A673 (cell line): ENCODE results near the gene TAS1R1. TPM values are rescaled to one million over a fixed set of nuclear protein-coding genes. Genes with fewer than 3 reads are reported as not detected.

ENCODE experiments used
- BruUV-seq: library from RNA; stranded (reverse); fragments of 400-500 nt; replicated peaks from 2 replicates; lab custom pipeline; 2021; lab: Mats Ljungman, UMichigan
- CTCF ChIA-PET: fragments of 300-600 bp; sonication (Branson Sonifier 250); formaldehyde crosslinking; loops from one replicate; lab custom pipeline; 2022; ENCODE audit warnings: antibody characterized with exemption; lab: Charles Lee
- POLR2A ChIA-PET: fragments of 300-600 bp; sonication (Branson Sonifier 250); formaldehyde crosslinking; loops from one replicate; lab custom pipeline; 2022; ENCODE audit warnings: antibody characterized with exemption; ENCODE audit not compliant: low non-redundant PET; lab: Charles Lee
- DNase-seq: peaks from one replicate; pipeline ENCODE4 v3.0.0-alpha.2; 2015; ENCODE audit warnings: low spot score
- H3K27ac ChIP-seq: fragments of 200-600 bp; sonication (generic); 2 replicates; pipeline ENCODE4 v1.5.1; 2016; ENCODE audit warnings: mixed run types, low read depth, mild to moderate bottlenecking, mixed read lengths, antibody characterized with exemption, low read length; ENCODE audit not compliant: poor library complexity, severe bottlenecking
- H3K27me3 ChIP-seq: fragments of 200-600 bp; sonication (generic); replicated peaks from 2 replicates; pipeline ENCODE4 v1.6.1; 2017; ENCODE audit warnings: mixed run types, low read depth, mild to moderate bottlenecking, mixed read lengths, antibody characterized with exemption, low read length; ENCODE audit not compliant: insufficient read depth, poor library complexity
- H3K36me3 ChIP-seq: fragments of 200-600 bp; sonication (generic); 2 replicates; pipeline ENCODE4 v1.6.1; 2016; ENCODE audit warnings: mixed run types, mild to moderate bottlenecking, mixed read lengths, antibody characterized with exemption, low read length; ENCODE audit not compliant: insufficient read depth, poor library complexity, severe bottlenecking
- H3K4me1 ChIP-seq: fragments of 200-600 bp; sonication (generic); 2 replicates; pipeline ENCODE4 v1.6.1; 2017; ENCODE audit warnings: mixed run types, mild to moderate bottlenecking, mixed read lengths, antibody characterized with exemption, low read length; ENCODE audit not compliant: insufficient read depth, poor library complexity, severe bottlenecking
- H3K4me3 ChIP-seq: fragments of 200-600 bp; sonication (generic); 2 replicates; pipeline ENCODE4 v1.5.1; 2016; ENCODE audit warnings: low read depth, mixed run types, mild to moderate bottlenecking, mixed read lengths, low read length; ENCODE audit not compliant: poor library complexity, severe bottlenecking
- H3K9me3 ChIP-seq: fragments of 200-600 bp; sonication (generic); 2 replicates; pipeline ENCODE4 v1.6.1; 2016; ENCODE audit warnings: mixed run types, low read depth, mild to moderate bottlenecking, mixed read lengths, antibody characterized with exemption, low read length; ENCODE audit not compliant: poor library complexity, severe bottlenecking
- EZH2 ChIP-seq: fragments of 200-600 bp; sonication (generic); IDR thresholded peaks from 2 replicates; pipeline ENCODE4 v1.6.1; 2017; ENCODE audit warnings: borderline replicate concordance, low read depth, mild to moderate bottlenecking, mixed read lengths, antibody characterized with exemption, low read length; ENCODE audit not compliant: poor library complexity, severe bottlenecking
- intact Hi-C: fragments of 100-400 bp; cut with micrococcal nuclease; formaldehyde crosslinking; loops from one replicate; pipeline ENCODE4 v1.10.0; 2022; ENCODE audit not compliant: unreplicated experiment
- total RNA-seq: library from RNA; stranded (reverse); gene quantifications from 2 replicates; pipeline ENCODE4 v1.2.3, GENCODE V29; 2021
- TF ChIP-seq, protein P1 (sequence below): fragments of 300-800, 200-600 bp; sonication (generic); conservative IDR thresholded peaks from 2 replicates; pipeline ENCODE4 v1.5.1; 2017; ENCODE audit warnings: low read depth, mild to moderate bottlenecking, antibody characterized with exemption, low read length, moderate library complexity, mixed read lengths

The TAS1R1 gene
- total RNA-seq, 1 experiment from 2014 or later = not detected

DNA sequence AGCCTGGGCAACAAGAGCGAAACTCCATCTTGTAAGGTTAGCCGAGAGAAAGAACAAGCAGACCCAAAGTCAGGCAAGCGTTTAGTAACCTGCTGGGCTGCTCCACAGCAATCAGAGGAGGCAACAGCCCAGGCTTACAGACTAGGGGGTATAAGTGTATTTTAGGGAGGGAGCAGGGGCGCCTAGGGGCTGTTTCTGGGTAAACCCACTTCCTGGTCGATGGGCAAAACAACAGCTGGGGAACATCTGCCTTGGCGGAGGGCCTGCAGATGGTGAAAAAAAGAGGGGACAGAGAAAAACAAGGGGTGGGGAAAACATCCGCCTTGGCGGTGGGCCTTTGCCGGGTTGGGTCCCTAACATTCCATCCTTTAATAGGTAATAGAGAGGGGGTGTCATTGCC lies 5.2 kb downstream of the TAS1R1 start:
- no TSS peak for BruUV-seq
- Histone ChIP-seq H3K9me3 (no peaks in the 10 kb centered on the region), H3K4me1 (no peaks in the 10 kb centered on the region), H3K4me3 (no peak overlapping the region), H3K36me3 (no peaks in the 10 kb centered on the region), H3K27ac (no peak overlapping the region), H3K27me3 (peaks cover 23% of the 10 kb centered on the region)
- ChIA-PET CTCF (no interaction called here), POLR2A (no interaction called here)
- intact Hi-C loops = no loop called here
- no peak for TF ChIP-seq EZH2
- TF ChIP-seq, protein P1, sequence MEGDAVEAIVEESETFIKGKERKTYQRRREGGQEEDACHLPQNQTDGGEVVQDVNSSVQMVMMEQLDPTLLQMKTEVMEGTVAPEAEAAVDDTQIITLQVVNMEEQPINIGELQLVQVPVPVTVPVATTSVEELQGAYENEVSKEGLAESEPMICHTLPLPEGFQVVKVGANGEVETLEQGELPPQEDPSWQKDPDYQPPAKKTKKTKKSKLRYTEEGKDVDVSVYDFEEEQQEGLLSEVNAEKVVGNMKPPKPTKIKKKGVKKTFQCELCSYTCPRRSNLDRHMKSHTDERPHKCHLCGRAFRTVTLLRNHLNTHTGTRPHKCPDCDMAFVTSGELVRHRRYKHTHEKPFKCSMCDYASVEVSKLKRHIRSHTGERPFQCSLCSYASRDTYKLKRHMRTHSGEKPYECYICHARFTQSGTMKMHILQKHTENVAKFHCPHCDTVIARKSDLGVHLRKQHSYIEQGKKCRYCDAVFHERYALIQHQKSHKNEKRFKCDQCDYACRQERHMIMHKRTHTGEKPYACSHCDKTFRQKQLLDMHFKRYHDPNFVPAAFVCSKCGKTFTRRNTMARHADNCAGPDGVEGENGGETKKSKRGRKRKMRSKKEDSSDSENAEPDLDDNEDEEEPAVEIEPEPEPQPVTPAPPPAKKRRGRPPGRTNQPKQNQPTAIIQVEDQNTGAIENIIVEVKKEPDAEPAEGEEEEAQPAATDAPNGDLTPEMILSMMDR = no peak
- DNase-seq = no peak

DNA sequence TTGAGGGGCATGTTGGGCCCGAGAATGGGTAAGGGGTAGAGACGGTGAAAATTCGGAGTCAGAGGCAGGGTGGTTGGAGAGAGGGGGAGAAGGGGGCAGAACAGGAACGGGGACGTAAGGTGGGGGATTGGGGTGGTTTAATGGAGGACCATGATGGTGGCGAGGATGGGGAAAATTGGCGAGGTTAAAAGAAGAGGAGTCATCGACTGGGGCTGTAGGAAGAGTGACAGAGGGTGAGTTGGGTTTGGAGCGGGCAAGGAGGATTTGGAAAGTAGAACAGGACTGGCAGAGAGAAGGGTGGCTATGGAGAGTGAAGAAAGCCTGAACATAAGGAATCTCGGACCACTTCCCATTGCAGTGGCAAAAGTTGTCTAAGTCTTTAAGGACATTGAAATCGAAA lies 13.9 kb downstream of the TAS1R1 start:
- H3K27ac ChIP-seq = no peak overlapping the region
- BruUV-seq = no TSS peak
- no peak overlapping the region for H3K4me3 ChIP-seq
- no peaks in the 10 kb centered on the region for H3K4me1 ChIP-seq
- ChIA-PET CTCF (no interaction called here), POLR2A (no interaction called here)
- intact Hi-C loops = no loop called here
- H3K9me3 ChIP-seq = no peaks in the 10 kb centered on the region
- H3K27me3 ChIP-seq = peaks cover 17% of the 10 kb centered on the region
- H3K36me3 ChIP-seq = no peaks in the 10 kb centered on the region
- no peak for DNase-seq
- no peak for TF ChIP-seq EZH2

DNA sequence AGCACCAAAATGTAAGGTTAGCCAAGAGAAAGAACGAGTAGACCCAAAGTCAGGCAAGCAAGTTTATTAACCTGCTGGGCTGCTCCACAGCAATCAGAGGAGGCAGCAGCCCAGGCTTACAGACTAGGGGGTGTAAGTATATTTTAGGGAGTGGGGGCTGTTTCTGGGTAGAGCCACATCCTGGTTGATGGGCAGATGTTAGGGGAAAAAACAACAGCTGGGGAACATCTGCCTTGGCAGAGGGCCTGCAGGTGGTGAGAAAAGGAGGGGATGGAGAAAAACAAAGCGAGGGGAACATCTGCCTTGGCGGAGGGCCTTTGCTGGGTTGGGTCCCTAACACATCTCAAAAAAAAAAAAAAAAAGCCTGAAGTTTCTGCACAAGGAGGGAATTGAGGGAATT lies 15.0 kb downstream of the TAS1R1 start:
- ChIA-PET CTCF (no interaction called here), POLR2A (no interaction called here)
- H3K27ac ChIP-seq = no peak overlapping the region
- BruUV-seq = no TSS peak
- no peak overlapping the region for H3K4me3 ChIP-seq
- TF ChIP-seq, protein P1 = no peak
- TF ChIP-seq EZH2 = no peak
- no peak for DNase-seq
- no peaks in the 10 kb centered on the region for H3K9me3 ChIP-seq
- H3K36me3 ChIP-seq = no peaks in the 10 kb centered on the region
- H3K27me3 ChIP-seq = peaks cover 8% of the 10 kb centered on the region
- intact Hi-C loops = no loop called here
- H3K4me1 ChIP-seq = no peaks in the 10 kb centered on the region

DNA sequence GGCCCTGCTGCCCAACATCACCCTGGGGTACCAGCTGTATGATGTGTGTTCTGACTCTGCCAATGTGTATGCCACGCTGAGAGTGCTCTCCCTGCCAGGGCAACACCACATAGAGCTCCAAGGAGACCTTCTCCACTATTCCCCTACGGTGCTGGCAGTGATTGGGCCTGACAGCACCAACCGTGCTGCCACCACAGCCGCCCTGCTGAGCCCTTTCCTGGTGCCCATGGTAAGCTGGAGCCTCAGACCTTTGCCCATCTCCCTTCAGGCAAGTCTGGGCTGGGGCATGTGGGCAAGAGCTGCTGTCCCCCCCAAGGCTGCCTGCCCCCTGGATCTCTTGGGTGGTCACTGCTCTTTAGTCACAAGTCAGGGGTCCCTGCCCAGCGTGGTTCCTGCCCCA lies 15.9 kb downstream of the TAS1R1 start:
- no peaks in the 10 kb centered on the region for H3K9me3 ChIP-seq
- intact Hi-C loops = no loop called here
- H3K4me1 ChIP-seq = no peaks in the 10 kb centered on the region
- ChIA-PET CTCF (no interaction called here), POLR2A (no interaction called here)
- H3K4me3 ChIP-seq = no peak overlapping the region
- DNase-seq = no peak
- no TSS peak for BruUV-seq
- no peaks in the 10 kb centered on the region for H3K36me3 ChIP-seq
- H3K27ac ChIP-seq = no peak overlapping the region
- H3K27me3 ChIP-seq = peaks cover 2% of the 10 kb centered on the region
- TF ChIP-seq, protein P1 = no peak
- TF ChIP-seq EZH2 = no peak
